HEK293 (cell line): ENCODE results near the gene AGO3.

Source experiments
- CTCF ChIA-PET: fragments of 350-600 bp; formaldehyde crosslinking; extraction: SDS; loops from one replicate; lab custom pipeline; 2021; ENCODE audit warnings: antibody characterized with exemption; lab: Yijun Ruan, JAX
- POLR2A ChIA-PET: fragments of 300-600 bp; formaldehyde crosslinking; extraction: SDS; loops from one replicate; lab custom pipeline; 2020; ENCODE audit warnings: antibody characterized with exemption, inconsistent platforms; lab: Yijun Ruan, JAX
- H3K27ac ChIP-seq: fragments of 200-500 bp; sonication (Bioruptor generic); 2 replicates; pipeline ENCODE4 v1.5.1; 2014; ENCODE audit warnings: low read depth, low read length, control low read depth, inconsistent platforms; ENCODE audit errors: extremely low read depth
- H3K36me3 ChIP-seq, 2 experiments: fragments of 200-500 bp in 1 of 2; sonication (Bioruptor generic) in 1 of 2; 1 replicate in 1 of 2; 2 replicates in 1 of 2; pipeline ENCODE4 v1.5.1; 2014 to 2017; ENCODE audit warnings: inconsistent platforms in 2 of 2, low read length in 2 of 2; ENCODE audit not compliant: control insufficient read depth in 2 of 2, insufficient read depth in 1 of 2
- H3K4me1 ChIP-seq: fragments of 200-500 bp; sonication (Bioruptor generic); 2 replicates; pipeline ENCODE4 v1.5.1; 2014; ENCODE audit warnings: mild to moderate bottlenecking, low read length, inconsistent platforms; ENCODE audit not compliant: control insufficient read depth, insufficient read depth
- H3K4me3 ChIP-seq: 2 replicates; pipeline ENCODE4 v1.5.1; 2011; ENCODE audit warnings: low read depth, mild to moderate bottlenecking, control low read depth, low read length, moderate library complexity
- H3K9me3 ChIP-seq: fragments of 200-500 bp; sonication (Bioruptor generic); 2 replicates; pipeline ENCODE4 v1.5.1; 2014; ENCODE audit warnings: low read depth, low read length, inconsistent platforms; ENCODE audit not compliant: control insufficient read depth, insufficient read depth
- OSR2 ChIP-seq: fragments of 450-650 bp; formaldehyde crosslinking; IDR thresholded peaks from 2 replicates; pipeline ENCODE4 v1.5.1; 2016; ENCODE audit warnings: missing biosample characterization, missing genetic modification characterization
- PRDM6 ChIP-seq: fragments of 450-650 bp; formaldehyde crosslinking; IDR thresholded peaks from 2 replicates; pipeline ENCODE4 v1.5.1; 2017; ENCODE audit warnings: missing biosample characterization, missing genetic modification characterization
- TCF7L2 ChIP-seq: IDR thresholded peaks from 2 replicates; pipeline ENCODE4 v1.6.1; 2011; ENCODE audit warnings: low read depth, mild to moderate bottlenecking, inconsistent platforms, low read length, moderate library complexity, borderline replicate concordance
- ZEB2 ChIP-seq: fragments of 450-650 bp; formaldehyde crosslinking; IDR thresholded peaks from 2 replicates; pipeline ENCODE4 v1.5.1; 2016; ENCODE audit warnings: missing biosample characterization, missing genetic modification characterization
- ZFP37 ChIP-seq: fragments of 450-650 bp; formaldehyde crosslinking; IDR thresholded peaks from 2 replicates; pipeline ENCODE4 v1.5.1; 2016; ENCODE audit warnings: missing biosample characterization, missing genetic modification characterization
- ZNF114 ChIP-seq: fragments of 450-650 bp; formaldehyde crosslinking; IDR thresholded peaks from 2 replicates; pipeline ENCODE4 v1.5.0; 2017; ENCODE audit warnings: missing biosample characterization, missing genetic modification characterization
- ZNF133 ChIP-seq: fragments of 450-650 bp; formaldehyde crosslinking; IDR thresholded peaks from 2 replicates; pipeline ENCODE4 v1.5.1; 2016; ENCODE audit warnings: missing biosample characterization, missing genetic modification characterization
- ZNF146 ChIP-seq: fragments of 450-650 bp; formaldehyde crosslinking; IDR thresholded peaks from 2 replicates; pipeline ENCODE4 v1.5.1; 2016; ENCODE audit warnings: missing biosample characterization, missing genetic modification characterization
- ZNF175 ChIP-seq: fragments of 450-650 bp; formaldehyde crosslinking; IDR thresholded peaks from 2 replicates; pipeline ENCODE4 v1.5.1; 2016; ENCODE audit warnings: missing biosample characterization, missing genetic modification characterization
- ZNF184 ChIP-seq: fragments of 450-650 bp; IDR thresholded peaks from 2 replicates; pipeline ENCODE4 v1.5.1; 2018; ENCODE audit warnings: missing biosample characterization, mild to moderate bottlenecking, missing genetic modification characterization
- ZNF239 ChIP-seq: fragments of 450-650 bp; formaldehyde crosslinking; IDR thresholded peaks from 2 replicates; pipeline ENCODE4 v1.5.1; 2016; ENCODE audit warnings: missing biosample characterization, missing genetic modification characterization
- ZNF280D ChIP-seq: fragments of 450-650 bp; formaldehyde crosslinking; IDR thresholded peaks from 2 replicates; pipeline ENCODE4 v1.5.1; 2016; ENCODE audit warnings: missing biosample characterization, missing genetic modification characterization
- ZNF292 ChIP-seq: fragments of 450-650 bp; formaldehyde crosslinking; IDR thresholded peaks from 2 replicates; pipeline ENCODE4 v1.5.1; 2016; ENCODE audit warnings: low read depth, missing biosample characterization, missing genetic modification characterization, borderline replicate concordance
- ZNF394 ChIP-seq: fragments of 450-650 bp; formaldehyde crosslinking; IDR thresholded peaks from 2 replicates; pipeline ENCODE4 v1.5.1; 2016; ENCODE audit warnings: missing biosample characterization, missing genetic modification characterization, mild to moderate bottlenecking, moderate library complexity, borderline replicate concordance
- ZNF473 ChIP-seq: fragments of 450-650 bp; formaldehyde crosslinking; IDR thresholded peaks from 2 replicates; pipeline ENCODE4 v1.5.1; 2017; ENCODE audit warnings: missing biosample characterization, missing genetic modification characterization
- ZNF488 ChIP-seq: fragments of 450-650 bp; formaldehyde crosslinking; IDR thresholded peaks from 2 replicates; pipeline ENCODE4 v1.5.1; 2016; ENCODE audit warnings: missing biosample characterization, missing genetic modification characterization
- ZNF513 ChIP-seq: fragments of 450-650 bp; IDR thresholded peaks from 2 replicates; pipeline ENCODE4 v1.5.1; 2018; ENCODE audit warnings: missing biosample characterization, missing genetic modification characterization
- ZNF585B ChIP-seq: fragments of 450-650 bp; formaldehyde crosslinking; IDR thresholded peaks from 2 replicates; pipeline ENCODE4 v1.5.1; 2016; ENCODE audit warnings: missing biosample characterization, missing genetic modification characterization
- ZNF610 ChIP-seq: fragments of 450-650 bp; formaldehyde crosslinking; IDR thresholded peaks from 2 replicates; pipeline ENCODE4 v1.5.1; 2016; ENCODE audit warnings: missing biosample characterization, missing genetic modification characterization, borderline replicate concordance
- ZNF664 ChIP-seq: fragments of 450-650 bp; formaldehyde crosslinking; IDR thresholded peaks from 2 replicates; pipeline ENCODE4 v1.5.1; 2016; ENCODE audit warnings: missing biosample characterization, missing genetic modification characterization
- ZNF777 ChIP-seq: fragments of 450-650 bp; formaldehyde crosslinking; IDR thresholded peaks from 2 replicates; pipeline ENCODE4 v1.5.1; 2017; ENCODE audit warnings: missing biosample characterization, missing genetic modification characterization, borderline replicate concordance

Gene AGO3

GRCh38 chr1:35932941-35933340 lies 2.0 kb downstream of the AGO3 start:
- ChIA-PET POLR2A (interaction anchor here (0.9 to 1.3 kb wide), 2 partner anchors 164 to 217 kb away, joined by 3 read pairs; no protein-coding TSS in a partner anchor), CTCF (interaction anchor here (0.5 kb wide), 1 partner anchor 27 kb away, joined by 4 read pairs; no protein-coding TSS in a partner anchor)
- Histone ChIP-seq H3K4me3 (no peak overlapping the region), H3K9me3 (no peaks in the 10 kb centered on the region), H3K36me3 (no peaks in the 10 kb centered on the region), H3K4me1 (peaks cover 24% of the 10 kb centered on the region), H3K27ac (no peak overlapping the region)
- TF ChIP-seq ZNF184 = 0 out of 2 replicates have a peak, but pooled peaks have one; percentile 20
- TF ChIP-seq ZNF664 (tag by site-specific recombination) = peak; percentile 99
- TF ChIP-seq ZNF394 (tag by site-specific recombination) = no peak

GRCh38 chr1:35935442-35936388 lies 4.8 kb downstream of the AGO3 start:
- ChIA-PET POLR2A (no interaction called here), CTCF (no interaction called here)
- TF ChIP-seq ZNF146 (no peak), ZNF488 (tag by site-specific recombination) (no peak), TCF7L2 (no peak), ZNF133 (no peak), ZNF585B (tag by site-specific recombination) (no peak), ZNF610 (no peak), PRDM6 (tag by site-specific recombination) (peak; percentile 30; the same call in 1 of the 2 replicates)
- Histone ChIP-seq H3K4me3 (no peak overlapping the region), H3K36me3 (no peaks in the 10 kb centered on the region), H3K4me1 (peaks cover 21% of the 10 kb centered on the region), H3K27ac (no peak overlapping the region), H3K9me3 (no peaks in the 10 kb centered on the region)

- Histone ChIP-seq H3K4me3 (no peak overlapping the region), H3K4me1 (peaks cover 21% of the 10 kb centered on the region), H3K36me3 (no peaks in the 10 kb centered on the region), H3K9me3 (no peaks in the 10 kb centered on the region), H3K27ac (no peak overlapping the region)
- ChIA-PET POLR2A (no interaction called here), CTCF (no interaction called here)
- TF ChIP-seq PRDM6 (tag by site-specific recombination) (no peak), OSR2 (tag by site-specific recombination) (no peak), ZEB2 (tag by site-specific recombination) (no peak), ZNF239 (tag by site-specific recombination) (no peak), ZNF114 (tag by site-specific recombination) (no peak), ZFP37 (tag by site-specific recombination) (no peak), ZNF513 (no peak), ZNF292 (tag by site-specific recombination) (no peak), ZNF175 (tag by site-specific recombination) (no peak), ZNF473 (no peak), ZNF280D (tag by site-specific recombination) (no peak), ZNF777 (tag by site-specific recombination) (no peak)
Measured at GRCh38 chr1:35936838-35937237, 5.9 kb downstream of the AGO3 start.
